ENCODE measurements around the gene ZDHHC17. TPM values are rescaled to one million over a fixed set of nuclear protein-coding genes. Genes with fewer than 3 reads are reported as not detected.
A peak's percentile ranks its signal among the peaks of the same experiment; 100 is the strongest.

Gene ZDHHC17
- polyA plus RNA-seq, 1 of the 3 experiments (the other 2 are of a cell fraction) = 28.6 TPM

DNA sequence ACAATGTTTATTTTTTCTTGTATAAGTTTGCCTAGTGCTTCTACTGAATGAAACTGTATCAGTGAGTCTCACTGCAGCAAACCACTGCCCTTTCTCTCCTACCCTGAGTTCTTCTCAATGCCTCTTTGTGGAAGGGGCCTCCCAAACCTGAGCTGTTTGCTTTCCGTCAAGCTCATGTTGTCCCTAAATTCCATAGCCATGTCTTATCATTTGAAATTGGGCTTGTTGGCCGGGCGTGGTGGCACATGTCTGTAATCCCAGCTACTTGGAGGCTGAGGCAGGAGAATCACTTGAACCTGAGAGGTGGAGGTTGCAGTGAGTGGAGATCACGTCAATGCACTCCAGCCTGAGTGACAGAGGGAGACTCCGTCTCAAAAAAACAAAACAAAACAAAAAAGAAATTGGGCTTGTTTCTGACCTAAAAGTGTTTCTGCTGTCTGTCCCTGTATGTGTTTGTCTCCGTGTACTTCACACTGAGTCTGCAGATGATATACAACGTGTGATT, 116.7 kb downstream of the ZDHHC17 start:
- peak overlapping the region; percentile 25; the same call in 1 of the 2 replicates for H2AFZ ChIP-seq (ENCODE audit: low read depth)
- POLR2A ChIA-PET = no interaction called here

DNA sequence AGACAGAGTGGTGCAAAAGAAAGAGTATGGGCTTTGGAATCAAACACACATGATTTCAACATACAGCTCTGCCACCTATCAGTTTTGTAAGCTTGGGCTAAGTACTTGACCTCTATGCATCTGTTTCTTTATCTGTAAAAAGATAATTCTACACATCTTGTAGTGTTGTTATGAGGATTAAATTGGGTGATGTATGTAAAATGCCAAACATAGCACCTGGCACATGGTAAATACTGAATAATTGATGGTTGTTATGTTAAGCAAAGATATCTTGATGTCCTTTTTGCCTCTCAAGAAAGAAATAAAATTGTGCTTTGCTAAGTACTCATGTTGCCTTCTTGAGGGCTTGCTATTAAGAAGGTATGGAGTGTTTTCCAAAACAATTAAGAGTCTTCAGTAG, 117.2 kb downstream of the ZDHHC17 start:
- Histone ChIP-seq H3K9me3 (no peaks in the 10 kb centered on the region), H3K36me3 (replicated peaks in 1 of 2; ENCODE audit: control insufficient read depth in 1 of 2, insufficient read depth in 2 of 2, low read length in 1 of 2) (no peaks in the 10 kb centered on the region), H3K4me1 (ENCODE audit: control insufficient read depth in 1 of 2, insufficient read depth in 2 of 2, low read depth in 1 of 2, low read length in 1 of 2) (peaks cover 3 to 18% of the 10 kb centered on the region in 2 experiments; a peak in 2 of 4 replicates), H3K4me2 (no peak overlapping the region), H3K79me2 (ENCODE audit: insufficient read depth) (peaks cover 22% of the 10 kb centered on the region), H3K27ac (ENCODE audit: low read depth in 2 of 2, low read length in 1 of 2) (no peak overlapping the region), H3K9ac (no peak overlapping the region), H3K4me3 (ENCODE audit: low read depth in 2 of 2, low read length in 1 of 2) (no peak overlapping the region), H2AFZ (ENCODE audit: low read depth) (no peak overlapping the region), H4K20me1 (ENCODE audit: insufficient read depth) (no peaks in the 10 kb centered on the region), H3K9me2 (no peaks in the 10 kb centered on the region), H3K27me3 (ENCODE audit: insufficient read depth) (no peaks in the 10 kb centered on the region), H3F3A (replicated peaks; ENCODE audit: insufficient read depth) (no peaks in the 10 kb centered on the region)
- ChIA-PET CTCF (interaction anchor here (3.5 kb wide), 1 partner anchor 130 kb away, joined by 20 read pairs; no protein-coding TSS in a partner anchor), POLR2A (no interaction called here)
- TF ChIP-seq EZH2phosphoT487 (IDR thresholded peaks at IDR 0.05; ENCODE audit: borderline replicate concordance, low read depth) = no peak
- no peak for TF ChIP-seq GATA2 (CRISPR knock-in tag; IDR thresholded peaks at IDR 0.05)
- no peak for TF ChIP-seq FOSL2 (IDR thresholded peaks at IDR 0.05; ENCODE audit: borderline replicate concordance, low read depth)
- no peak for DNase-seq

More for the DNA sequence above, 116.7 kb downstream of the ZDHHC17 start:
- Histone ChIP-seq H3K4me3 (ENCODE audit: low read depth in 2 of 2, low read length in 1 of 2) (no peak overlapping the region), H3K27me3 (ENCODE audit: insufficient read depth) (no peaks in the 10 kb centered on the region), H3K79me2 (ENCODE audit: insufficient read depth) (peaks cover 26% of the 10 kb centered on the region), H4K20me1 (ENCODE audit: insufficient read depth) (no peaks in the 10 kb centered on the region), H3K9ac (no peak overlapping the region), H3K4me2 (no peak overlapping the region), H3F3A (replicated peaks; ENCODE audit: insufficient read depth) (no peaks in the 10 kb centered on the region), H3K9me3 (no peaks in the 10 kb centered on the region), H3K27ac (ENCODE audit: low read depth in 2 of 2, low read length in 1 of 2) (no peak overlapping the region; a peak in 1 of 4 replicates), H3K36me3 (replicated peaks in 1 of 2; ENCODE audit: control insufficient read depth in 1 of 2, insufficient read depth in 2 of 2, low read length in 1 of 2) (no peaks in the 10 kb centered on the region), H3K4me1 (ENCODE audit: control insufficient read depth in 1 of 2, insufficient read depth in 2 of 2, low read depth in 1 of 2, low read length in 1 of 2) (peaks cover 3 to 18% of the 10 kb centered on the region in 2 experiments; a peak in 2 of 4 replicates), H3K9me2 (no peaks in the 10 kb centered on the region)
- 95% methylated on average over 7 of the region's 7 CpGs for WGBS (ENCODE audit: low lambda C conversion rate)
- CTCF ChIA-PET = interaction anchor here (1.6 to 3.5 kb wide), 2 partner anchors 130 to 170 kb away, joined by 4 to 20 read pairs; no protein-coding TSS in a partner anchor
- TF ChIP-seq GATA2 (CRISPR knock-in tag; IDR thresholded peaks at IDR 0.05) = no peak
- TF ChIP-seq POLR2AphosphoS5 (IDR thresholded peaks at IDR 0.05; ENCODE audit: low read depth, low read length) = no peak
- TF ChIP-seq YY1 (IDR thresholded peaks at IDR 0.05; ENCODE audit: low read depth) = no peak
- TF ChIP-seq, protein P1, sequence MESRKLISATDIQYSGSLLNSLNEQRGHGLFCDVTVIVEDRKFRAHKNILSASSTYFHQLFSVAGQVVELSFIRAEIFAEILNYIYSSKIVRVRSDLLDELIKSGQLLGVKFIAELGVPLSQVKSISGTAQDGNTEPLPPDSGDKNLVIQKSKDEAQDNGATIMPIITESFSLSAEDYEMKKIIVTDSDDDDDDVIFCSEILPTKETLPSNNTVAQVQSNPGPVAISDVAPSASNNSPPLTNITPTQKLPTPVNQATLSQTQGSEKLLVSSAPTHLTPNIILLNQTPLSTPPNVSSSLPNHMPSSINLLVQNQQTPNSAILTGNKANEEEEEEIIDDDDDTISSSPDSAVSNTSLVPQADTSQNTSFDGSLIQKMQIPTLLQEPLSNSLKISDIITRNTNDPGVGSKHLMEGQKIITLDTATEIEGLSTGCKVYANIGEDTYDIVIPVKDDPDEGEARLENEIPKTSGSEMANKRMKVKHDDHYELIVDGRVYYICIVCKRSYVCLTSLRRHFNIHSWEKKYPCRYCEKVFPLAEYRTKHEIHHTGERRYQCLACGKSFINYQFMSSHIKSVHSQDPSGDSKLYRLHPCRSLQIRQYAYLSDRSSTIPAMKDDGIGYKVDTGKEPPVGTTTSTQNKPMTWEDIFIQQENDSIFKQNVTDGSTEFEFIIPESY (IDR thresholded peaks at IDR 0.05; ENCODE audit: borderline replicate concordance, low read depth) = no peak
- TF ChIP-seq, protein P2, sequence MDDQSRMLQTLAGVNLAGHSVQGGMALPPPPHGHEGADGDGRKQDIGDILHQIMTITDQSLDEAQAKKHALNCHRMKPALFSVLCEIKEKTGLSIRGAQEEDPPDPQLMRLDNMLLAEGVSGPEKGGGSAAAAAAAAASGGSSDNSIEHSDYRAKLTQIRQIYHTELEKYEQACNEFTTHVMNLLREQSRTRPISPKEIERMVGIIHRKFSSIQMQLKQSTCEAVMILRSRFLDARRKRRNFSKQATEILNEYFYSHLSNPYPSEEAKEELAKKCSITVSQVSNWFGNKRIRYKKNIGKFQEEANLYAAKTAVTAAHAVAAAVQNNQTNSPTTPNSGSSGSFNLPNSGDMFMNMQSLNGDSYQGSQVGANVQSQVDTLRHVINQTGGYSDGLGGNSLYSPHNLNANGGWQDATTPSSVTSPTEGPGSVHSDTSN (IDR thresholded peaks at IDR 0.05) = no peak
- TF ChIP-seq, protein P3, sequence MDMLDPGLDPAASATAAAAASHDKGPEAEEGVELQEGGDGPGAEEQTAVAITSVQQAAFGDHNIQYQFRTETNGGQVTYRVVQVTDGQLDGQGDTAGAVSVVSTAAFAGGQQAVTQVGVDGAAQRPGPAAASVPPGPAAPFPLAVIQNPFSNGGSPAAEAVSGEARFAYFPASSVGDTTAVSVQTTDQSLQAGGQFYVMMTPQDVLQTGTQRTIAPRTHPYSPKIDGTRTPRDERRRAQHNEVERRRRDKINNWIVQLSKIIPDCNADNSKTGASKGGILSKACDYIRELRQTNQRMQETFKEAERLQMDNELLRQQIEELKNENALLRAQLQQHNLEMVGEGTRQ (IDR thresholded peaks at IDR 0.05; ENCODE audit: borderline replicate concordance, low read depth, low read length) = no peak
- TF ChIP-seq ELF1 (IDR thresholded peaks at IDR 0.05) = no peak
- no peak for TF ChIP-seq MEF2A (IDR thresholded peaks at IDR 0.05; ENCODE audit: borderline replicate concordance, low read depth)
- no peak for TF ChIP-seq NRF1 (IDR thresholded peaks at IDR 0.05; ENCODE audit: low read depth, low read length)
- TF ChIP-seq EP300 (IDR thresholded peaks at IDR 0.05; ENCODE audit: borderline replicate concordance in 1 of 2, low read depth in 1 of 2, low read length in 1 of 2) = no peak
- no peak for TF ChIP-seq FOSL2 (IDR thresholded peaks at IDR 0.05; ENCODE audit: borderline replicate concordance, low read depth)
- TF ChIP-seq MXI1 (IDR thresholded peaks at IDR 0.05; ENCODE audit: low read depth, low read length) = no peak
- no peak for DNase-seq

All from SK-N-SH (cell line).